Neuronal stem cell (in vitro differentiated cells): ENCODE measurements around the gene ARSJ.
"Not testable (repeated sequence)": the region's sequence is repeated elsewhere in the genome, so short reads cannot be mapped to it uniquely, and the experiment has no call there.

Experiments
- DNase-seq: peaks from one replicate; pipeline ENCODE4 v3.0.0-alpha.2; 2013; ENCODE audit warnings: low spot score
- H2AFZ ChIP-seq: one replicate; pipeline ENCODE4 v1.6.1; 2013; ENCODE audit warnings: mild to moderate bottlenecking, low read length, inconsistent platforms
- H2AK5ac ChIP-seq: 2 replicates; pipeline ENCODE4 v1.6.1; 2013; ENCODE audit warnings: low read depth, mild to moderate bottlenecking, inconsistent platforms, low read length, moderate library complexity, mixed read lengths
- H2BK120ac ChIP-seq: 2 replicates; pipeline ENCODE4 v1.6.1; 2013; ENCODE audit warnings: low read depth, mild to moderate bottlenecking, inconsistent platforms, low read length, moderate library complexity, mixed read lengths
- H2BK12ac ChIP-seq: one replicate; pipeline ENCODE4 v1.6.1; 2013; ENCODE audit warnings: low read length, inconsistent platforms
- H2BK15ac ChIP-seq: 2 replicates; pipeline ENCODE4 v1.6.1; 2013; ENCODE audit warnings: mild to moderate bottlenecking, low read length, inconsistent platforms, mixed read lengths
- H2BK5ac ChIP-seq: one replicate; pipeline ENCODE4 v1.6.1; 2013; ENCODE audit warnings: inconsistent platforms, mild to moderate bottlenecking, low read length, moderate library complexity
- H3K14ac ChIP-seq: one replicate; pipeline ENCODE4 v1.6.1; 2013; ENCODE audit warnings: low read length, inconsistent platforms
- H3K18ac ChIP-seq: 2 replicates; pipeline ENCODE4 v1.6.1; 2013; ENCODE audit warnings: low read length, inconsistent platforms
- H3K23ac ChIP-seq: 2 replicates; pipeline ENCODE4 v1.6.1; 2013; ENCODE audit warnings: low read depth, mild to moderate bottlenecking, mixed read lengths, low read length, inconsistent platforms; ENCODE audit not compliant: poor library complexity
- H3K27ac ChIP-seq: replicated peaks from 3 replicates; pipeline ENCODE4 v1.5.1; 2013; ENCODE audit warnings: low read length, inconsistent platforms
- H3K27me3 ChIP-seq, 3 experiments: 2 replicates each; pipeline ENCODE4 v1.6.1; 2013; ENCODE audit warnings: low read length in 3 of 3, mild to moderate bottlenecking in 2 of 3, inconsistent platforms in 1 of 3, low read depth in 1 of 3, mixed read lengths in 1 of 3, moderate library complexity in 1 of 3; ENCODE audit not compliant: control insufficient read depth in 3 of 3, insufficient read depth in 3 of 3
- H3K36me3 ChIP-seq, 2 donors: replicated peaks in 1 of 2; 2 replicates each; pipeline ENCODE4 v1.6.1; 2013; ENCODE audit warnings: low read length in 2 of 2; ENCODE audit not compliant: control insufficient read depth in 2 of 2, insufficient read depth in 2 of 2
- H3K4ac ChIP-seq: 2 replicates; pipeline ENCODE4 v1.6.1; 2013; ENCODE audit warnings: inconsistent platforms, mild to moderate bottlenecking, low read length, moderate library complexity
- H3K4me1 ChIP-seq, 2 donors: 1 replicate in 1 of 2; 2 replicates in 1 of 2; pipeline ENCODE4 v1.6.1; 2013; ENCODE audit warnings: low read length in 2 of 2, low read depth in 1 of 2; ENCODE audit not compliant: control insufficient read depth in 2 of 2, insufficient read depth in 1 of 2
- H3K4me2 ChIP-seq: one replicate; pipeline ENCODE4 v1.6.1; 2013; ENCODE audit warnings: mild to moderate bottlenecking, low read length, inconsistent platforms; ENCODE audit not compliant: insufficient read depth, poor library complexity, severe bottlenecking
- H3K4me3 ChIP-seq, 2 donors: 2 replicates each; pipeline ENCODE4 v1.5.1; 2013; ENCODE audit warnings: low read length in 2 of 2, mild to moderate bottlenecking in 2 of 2, inconsistent platforms in 1 of 2, moderate library complexity in 1 of 2
- H3K79me1 ChIP-seq: one replicate; pipeline ENCODE4 v1.6.1; 2013; ENCODE audit warnings: low read depth, mild to moderate bottlenecking, inconsistent platforms, low read length, moderate library complexity
- H3K9ac ChIP-seq: one replicate; pipeline ENCODE4 v1.6.1; 2013; ENCODE audit warnings: mild to moderate bottlenecking, low read depth, low read length, inconsistent platforms; ENCODE audit not compliant: poor library complexity
- H3K9me3 ChIP-seq, 2 donors: replicated peaks in 1 of 2; 2 replicates each; pipeline versions ENCODE3 to v1.6.1; 2013; ENCODE audit warnings: low read length in 2 of 2, mild to moderate bottlenecking in 2 of 2, inconsistent platforms in 1 of 2, low read depth in 1 of 2, mixed read lengths in 1 of 2, moderate library complexity in 1 of 2; ENCODE audit not compliant: control insufficient read depth in 2 of 2, insufficient read depth in 1 of 2
- H4K8ac ChIP-seq: one replicate; pipeline ENCODE4 v1.6.1; 2013; ENCODE audit warnings: low read depth, mild to moderate bottlenecking, inconsistent platforms, low read length, moderate library complexity
- H4K91ac ChIP-seq: one replicate; pipeline ENCODE4 v1.6.1; 2013; ENCODE audit warnings: low read length, low read depth, mild to moderate bottlenecking, inconsistent platforms; ENCODE audit not compliant: poor library complexity
- WGBS, 2 donors: extraction: QIAGEN DNeasy Blood & Tissue Kit; methylation state at CpG; one replicate each; pipeline ENCODE4 v1.1.7; 2013; ENCODE audit warnings: missing lambda C conversion rate in 2 of 2, mixed read lengths in 1 of 2; ENCODE audit not compliant: insufficient read length in 2 of 2, insufficient replicate concordance in 1 of 2; ENCODE audit errors: extremely low coverage in 2 of 2; 5-methylcytosine and 5-hydroxymethylcytosine counted together

ARSJ gene

GRCh38 chr4:114005569-114006442 is 26.4 kb upstream of the ARSJ start:
- Histone ChIP-seq H3K27me3 (no peaks in the 10 kb centered on the region), H3K4me2 (no peak overlapping the region), H2AK5ac (no peak overlapping the region), H3K9ac (no peak overlapping the region), H4K91ac (no peak overlapping the region), H3K4me3 (no peak overlapping the region), H3K9me3 (no peaks in the 10 kb centered on the region), H2BK12ac (no peak overlapping the region), H2BK120ac (no peak overlapping the region), H3K14ac (no peak overlapping the region), H4K8ac (no peak overlapping the region), H3K4ac (no peak overlapping the region), H2BK15ac (no peak overlapping the region), H3K36me3 (no peaks in the 10 kb centered on the region), H3K23ac (no peak overlapping the region), H2BK5ac (no peak overlapping the region), H2AFZ (no peak overlapping the region), H3K27ac (no peak overlapping the region), H3K18ac (no peak overlapping the region), H3K79me1 (no peaks in the 10 kb centered on the region), H3K4me1 (no peaks in the 10 kb centered on the region)
- WGBS, 2 donors: no CpG with 5 or more reads among the region's 4 CpGs
- DNase-seq: no peak

GRCh38 chr4:114004483-114005226 is 25.2 kb upstream of the ARSJ start:
- not testable (repeated sequence) for H2BK5ac ChIP-seq, H3K4me3 ChIP-seq, H3K4ac ChIP-seq, H3K4me2 ChIP-seq, H3K79me1 ChIP-seq, H2BK15ac ChIP-seq, H2BK120ac ChIP-seq, H3K27me3 ChIP-seq, H3K14ac ChIP-seq, H3K9me3 ChIP-seq, H3K18ac ChIP-seq, H4K91ac ChIP-seq, DNase-seq, H3K27ac ChIP-seq, H3K23ac ChIP-seq, H2AK5ac ChIP-seq, H3K36me3 ChIP-seq, H2BK12ac ChIP-seq, H4K8ac ChIP-seq, H3K4me1 ChIP-seq, H2AFZ ChIP-seq, H3K9ac ChIP-seq
- WGBS, 2 donors: no CpG with 5 or more reads among the region's 20 CpGs

GRCh38 chr4:113998531-113998930 is 19.1 kb upstream of the ARSJ start:
- H4K8ac ChIP-seq: no peak overlapping the region
- no peaks in the 10 kb centered on the region for H3K4me1 ChIP-seq
- H3K18ac ChIP-seq: no peak overlapping the region
- no peak overlapping the region for H4K91ac ChIP-seq
- H3K14ac ChIP-seq: no peak overlapping the region
- H3K4ac ChIP-seq: no peak overlapping the region
- no peaks in the 10 kb centered on the region for H3K9me3 ChIP-seq
- no peaks in the 10 kb centered on the region for H3K36me3 ChIP-seq
- WGBS, 2 donors: no CpG with 5 or more reads among the region's 1 CpG
- peaks cover 0 to 8% (median 0%) of the 10 kb centered on the region in 3 experiments for H3K27me3 ChIP-seq
- no peak overlapping the region for H2AK5ac ChIP-seq
- no peak overlapping the region for H3K23ac ChIP-seq
- H2BK12ac ChIP-seq: no peak overlapping the region
- H3K4me3 ChIP-seq: no peak overlapping the region
- H3K27ac ChIP-seq: no peak overlapping the region
- no peak overlapping the region for H2BK120ac ChIP-seq
- H2AFZ ChIP-seq: no peak overlapping the region
- DNase-seq: no peak
- H2BK15ac ChIP-seq: no peak overlapping the region
- no peak overlapping the region for H3K4me2 ChIP-seq
- H2BK5ac ChIP-seq: no peak overlapping the region
- H3K9ac ChIP-seq: no peak overlapping the region
- no peaks in the 10 kb centered on the region for H3K79me1 ChIP-seq

GRCh38 chr4:113998079-113998478 is 18.6 kb upstream of the ARSJ start:
- H3K36me3 ChIP-seq: no peaks in the 10 kb centered on the region
- no peak overlapping the region for H2BK120ac ChIP-seq
- H3K4me3 ChIP-seq: no peak overlapping the region
- DNase-seq: no peak
- no peak overlapping the region for H2BK5ac ChIP-seq
- no peaks in the 10 kb centered on the region for H3K4me1 ChIP-seq
- H2BK12ac ChIP-seq: no peak overlapping the region
- no peak overlapping the region for H2AFZ ChIP-seq
- no peak overlapping the region for H2AK5ac ChIP-seq
- H3K4me2 ChIP-seq: no peak overlapping the region
- H3K4ac ChIP-seq: no peak overlapping the region
- no peak overlapping the region for H3K18ac ChIP-seq
- H3K27ac ChIP-seq: no peak overlapping the region
- no peak overlapping the region for H2BK15ac ChIP-seq
- H3K27me3 ChIP-seq: peaks cover 0 to 9% (median 0%) of the 10 kb centered on the region in 3 experiments
- WGBS, 2 donors: no CpG with 5 or more reads among the region's 5 CpGs
- no peak overlapping the region for H4K91ac ChIP-seq
- H3K9ac ChIP-seq: no peak overlapping the region
- no peaks in the 10 kb centered on the region for H3K79me1 ChIP-seq
- no peaks in the 10 kb centered on the region for H3K9me3 ChIP-seq
- no peak overlapping the region for H4K8ac ChIP-seq
- no peak overlapping the region for H3K14ac ChIP-seq
- no peak overlapping the region for H3K23ac ChIP-seq
